ENCODE measurements around the gene RSPH1.

- TF ChIP-seq CTCF (IDR thresholded peaks at IDR 0.05) (no peak), POLR2A (IDR thresholded peaks at IDR 0.05) (no peak)
Measured at GRCh38 chr21:42434884-42435283, 61.1 kb downstream of the RSPH1 start.
